HG02610 (cell line): ENCODE data around the gene ACTN2.
"Not testable (repeated sequence)": the region's sequence is repeated elsewhere in the genome, so short reads cannot be mapped to it uniquely, and the experiment has no call there.

Experiments used
- ATAC-seq: cut with Tn5 transposase; IDR thresholded peaks from one replicate; pipeline ENCODE4 v1.9.1; 2021; ENCODE audit warnings: mild to moderate bottlenecking, moderate library complexity; ENCODE audit not compliant: unreplicated experiment

ACTN2 gene

GRCh38 chr1:236685917-236686814 is at the start of gene ACTN2:
TSS of gene ACTN2 (plus strand) at chr1:236686499. CDS start at chr1:236686674, 175 bp downstream.
- peak; percentile 85 for ATAC-seq

DNA sequence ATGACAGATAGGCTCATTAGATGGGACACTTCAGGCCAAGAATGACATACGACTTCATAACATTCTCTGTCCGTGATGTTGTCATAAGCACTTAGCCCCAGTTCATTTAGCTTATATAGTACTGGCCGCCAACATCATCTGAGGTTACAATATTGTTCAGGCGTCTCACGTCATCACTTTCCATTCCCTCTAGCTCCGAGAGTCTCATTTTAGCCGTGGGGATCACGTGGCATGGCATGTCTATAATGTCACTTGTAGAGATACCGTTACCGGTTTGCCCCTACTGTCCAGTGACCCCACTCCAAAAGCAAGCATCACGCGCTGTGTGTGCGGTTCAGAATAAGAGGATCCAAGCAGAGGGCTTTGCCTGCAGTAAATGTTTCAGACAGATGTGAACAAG is 47.4 kb upstream of the ACTN2 start:
- no peak for ATAC-seq

- no peak for ATAC-seq
Measured at GRCh38 chr1:236639686-236640085, 46.6 kb upstream of the ACTN2 start.

DNA sequence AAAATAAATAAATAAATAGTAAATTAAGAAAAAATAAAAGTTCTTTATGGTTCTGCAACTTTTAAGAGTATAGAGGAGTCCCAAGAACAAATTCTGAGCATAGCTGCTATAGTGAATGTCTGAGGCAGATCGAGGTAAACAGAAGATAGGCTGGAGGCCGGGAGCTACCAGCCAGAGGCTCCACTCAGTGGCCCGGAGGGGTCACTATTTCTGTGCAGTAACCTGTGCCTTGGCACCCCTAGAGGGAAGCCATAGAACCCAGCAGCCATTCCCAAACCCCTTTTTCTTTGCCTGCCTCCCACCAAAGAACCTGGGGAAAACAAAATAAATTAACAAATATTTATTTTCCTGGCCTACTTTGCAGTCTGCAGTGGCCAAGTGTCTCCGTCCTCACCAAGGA is 43.5 kb upstream of the ACTN2 start:
- no peak for ATAC-seq

GRCh38 chr1:236645016-236645680 is 41.2 kb upstream of the ACTN2 start:
- no peak for ATAC-seq

GRCh38 chr1:236654511-236654910 is 31.8 kb upstream of the ACTN2 start:
- no peak for ATAC-seq

DNA sequence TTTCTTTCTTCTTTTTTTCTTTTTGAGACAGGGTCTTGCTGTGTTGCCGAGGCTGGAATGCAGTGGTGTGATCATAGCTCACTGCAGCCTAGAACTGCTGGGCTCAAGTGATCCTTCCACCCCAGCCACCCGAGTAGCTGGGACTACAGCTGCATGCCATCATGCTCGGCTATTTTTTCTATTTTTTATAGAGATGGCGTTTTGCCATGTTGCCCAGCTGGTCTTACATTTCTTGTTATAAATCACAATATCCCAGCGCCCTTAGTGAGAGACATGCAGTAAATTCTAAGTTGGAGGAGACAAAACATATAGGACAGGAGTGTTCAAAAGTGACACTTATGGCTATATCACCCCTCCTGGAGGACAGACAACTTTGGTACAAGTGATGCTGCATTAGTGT is 31.3 kb upstream of the ACTN2 start:
- ATAC-seq, result no peak

DNA sequence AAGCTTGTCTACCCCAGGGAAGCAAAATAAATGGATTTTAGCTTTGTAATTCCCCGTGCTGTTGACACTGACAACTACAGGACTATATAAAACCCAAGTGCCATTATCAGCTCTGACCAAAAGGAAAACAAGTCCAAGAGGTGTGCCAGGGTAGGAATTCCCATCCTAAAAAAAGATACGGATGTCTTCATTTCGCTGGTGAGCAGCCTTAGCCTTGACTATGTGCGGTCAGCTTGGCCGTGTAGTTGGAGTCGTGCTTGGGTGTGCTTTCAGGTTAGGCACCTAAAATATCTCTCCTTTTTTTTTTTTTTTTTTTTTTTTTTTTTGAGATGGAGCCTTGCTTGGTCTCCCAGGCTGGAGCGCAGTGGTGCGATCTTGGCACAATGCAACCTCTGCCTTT is 28.9 kb upstream of the ACTN2 start:
- no peak for ATAC-seq

- no peak for ATAC-seq
Measured at GRCh38 chr1:236659792-236660587, 26.3 kb upstream of the ACTN2 start.

- ATAC-seq, result no peak
Measured at GRCh38 chr1:236663934-236664333, 22.4 kb upstream of the ACTN2 start.

- ATAC-seq, result not testable (repeated sequence)
Measured at GRCh38 chr1:236668909-236669308, 17.4 kb upstream of the ACTN2 start.

- ATAC-seq, result no peak
Measured at GRCh38 chr1:236670060-236670459, 16.2 kb upstream of the ACTN2 start.

GRCh38 chr1:236673289-236673919 is 12.9 kb upstream of the ACTN2 start:
- ATAC-seq, result no peak

GRCh38 chr1:236677641-236678235 is 8.6 kb upstream of the ACTN2 start:
- ATAC-seq, result no peak

DNA sequence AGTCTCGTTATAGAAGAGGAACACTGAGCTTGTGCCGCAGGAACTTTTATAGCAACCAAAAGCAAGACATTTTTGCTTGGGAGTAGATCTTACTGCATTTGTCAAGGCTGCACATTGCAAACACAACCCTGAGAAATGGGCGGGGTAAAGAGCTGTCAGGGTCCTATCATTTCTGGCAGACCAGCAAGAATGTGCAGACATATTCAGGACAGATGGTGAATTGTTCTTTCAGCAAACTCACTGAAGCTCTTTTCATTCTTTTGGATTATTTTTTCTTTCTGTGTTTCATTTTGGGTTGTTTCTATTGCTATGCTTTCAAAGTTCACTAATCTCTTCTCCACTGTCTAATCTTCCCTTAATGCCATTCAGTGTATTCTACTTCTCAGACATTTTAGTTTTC is 5.1 kb upstream of the ACTN2 start:
- ATAC-seq, result no peak

DNA sequence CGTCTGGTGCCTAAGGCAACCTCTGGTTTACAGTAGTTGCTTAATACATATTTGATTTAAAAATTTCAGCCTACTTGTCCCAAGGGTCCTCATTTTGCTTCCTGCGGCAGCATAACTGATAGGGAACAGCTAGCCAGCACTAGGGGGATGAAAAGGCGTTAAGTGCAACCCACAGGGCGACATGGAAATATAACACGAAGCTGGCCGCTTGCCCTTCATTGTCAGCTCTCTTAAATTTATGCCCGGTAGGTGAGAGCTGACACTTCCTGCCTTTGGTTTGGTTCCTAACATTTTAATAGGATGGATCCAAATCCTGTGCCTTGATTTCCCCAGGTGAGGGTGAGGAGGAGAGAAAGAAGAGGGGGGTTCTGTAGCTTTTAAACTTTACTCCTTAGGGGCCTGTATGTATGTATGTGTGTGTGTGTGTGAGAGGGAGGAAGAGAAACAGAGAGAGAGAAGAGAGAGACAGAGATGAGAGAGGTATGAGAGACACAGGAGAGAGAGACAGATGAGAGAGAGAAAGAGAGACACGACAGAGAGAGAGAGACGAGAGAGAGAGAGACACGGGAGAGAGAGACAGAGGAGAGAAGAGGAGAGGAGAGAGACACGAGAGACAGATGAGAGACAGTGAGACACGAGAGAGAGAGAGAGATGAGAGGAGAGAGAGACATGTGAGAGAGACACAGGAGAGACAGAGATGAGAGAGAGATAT is 938 bp upstream of the ACTN2 start:
- ATAC-seq, result no peak

- no peak for ATAC-seq
Measured at GRCh38 chr1:236686815-236687160, 489 bp downstream of the ACTN2 start.

- ATAC-seq, result no peak
Measured at GRCh38 chr1:236687273-236687672, 974 bp downstream of the ACTN2 start.

GRCh38 chr1:236688705-236689104 is 2.4 kb downstream of the ACTN2 start:
- no peak for ATAC-seq
